ENCODE results near the gene LY6G6C.
A peak's percentile ranks its signal among the peaks of the same experiment; 100 is the strongest.

The LY6G6C gene
- total RNA-seq: 0 to 0.27 (median 0) reads per million in 4 donors

- no peak for DNase-seq
These were observed at the start of gene LY6G6C for GRCh38 chr6:31721351-31722020. Gene LY6G6C, minus strand, starts transcription at chr6:31721746. Its CDS starts 67 bp downstream, at chr6:31721679.

DNA sequence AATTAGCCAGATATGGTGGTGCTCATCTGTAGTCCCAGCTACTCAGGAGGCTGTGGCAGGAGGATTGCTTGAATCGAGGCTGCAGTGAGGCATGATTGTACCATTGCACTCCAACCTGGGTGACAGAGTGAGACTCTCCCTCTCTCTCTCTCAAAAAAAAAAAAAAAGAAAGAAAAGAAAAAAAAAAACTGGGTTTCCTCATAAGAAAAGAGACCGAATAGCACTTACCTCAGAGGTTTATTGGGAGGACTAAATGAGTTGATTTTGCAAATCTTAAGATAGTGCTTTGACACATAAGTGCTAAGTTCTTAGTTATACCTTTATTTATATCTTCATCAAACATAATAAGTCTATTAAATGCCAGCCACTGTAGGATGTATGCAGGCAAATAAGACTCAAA lies 49.3 kb upstream of the LY6G6C start:
- no peak for DNase-seq

- DNase-seq: peak; percentile 58 to 85 (median 71)
These were observed 48.3 kb upstream of the LY6G6C start for GRCh38 chr6:31769684-31770371.

- DNase-seq: no peak
These were observed 47.1 kb upstream of the LY6G6C start for GRCh38 chr6:31768363-31769257.

- DNase-seq: no peak
These were observed 45.6 kb upstream of the LY6G6C start for GRCh38 chr6:31767096-31767645.

DNA sequence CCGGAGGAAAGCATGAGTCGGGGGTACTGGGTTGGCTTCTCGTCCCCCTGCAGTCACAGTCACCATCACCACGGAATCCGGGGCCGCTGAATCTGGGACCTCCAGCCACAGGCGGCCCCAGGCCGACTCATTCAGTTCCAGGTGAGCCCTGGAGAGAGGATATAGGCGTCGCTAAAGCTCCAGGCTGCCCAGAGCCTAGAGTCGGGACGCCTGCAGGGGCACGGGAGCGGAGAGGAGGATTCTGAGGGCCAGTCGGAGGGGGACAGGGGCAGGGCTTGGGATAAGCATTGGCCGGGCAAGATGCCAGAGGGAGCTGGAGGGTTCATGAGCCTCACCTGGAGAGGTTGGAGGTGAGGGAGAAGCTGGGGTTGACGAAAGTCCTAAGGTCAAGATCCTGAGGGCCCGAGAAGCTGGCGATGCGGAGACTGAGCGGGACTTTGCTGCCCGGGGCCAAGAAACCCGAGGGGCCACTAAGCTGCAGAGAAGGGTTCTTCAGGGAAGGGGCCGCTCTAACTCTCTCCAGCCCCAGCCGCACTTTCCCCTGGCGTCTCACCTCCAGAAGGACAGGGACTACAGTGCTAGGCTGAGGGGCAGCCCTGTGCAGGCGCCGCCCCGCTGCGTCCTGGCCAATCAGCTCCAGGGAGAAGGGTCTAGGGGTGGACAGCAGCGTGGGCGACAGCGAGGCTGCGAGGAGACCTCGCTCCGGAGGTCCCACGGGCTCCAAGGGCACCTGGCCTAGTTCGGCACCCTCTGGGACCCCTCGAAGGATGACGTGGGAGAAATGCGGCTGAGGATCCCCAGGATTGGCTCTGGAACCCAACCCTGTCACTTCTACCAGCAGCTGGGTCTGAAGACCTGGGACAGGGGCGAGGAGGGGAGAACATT lies 44.6 kb upstream of the LY6G6C start:
- DNase-seq: no peak

GRCh38 chr6:31765559-31765909 lies 44.0 kb upstream of the LY6G6C start:
- no peak for DNase-seq

DNA sequence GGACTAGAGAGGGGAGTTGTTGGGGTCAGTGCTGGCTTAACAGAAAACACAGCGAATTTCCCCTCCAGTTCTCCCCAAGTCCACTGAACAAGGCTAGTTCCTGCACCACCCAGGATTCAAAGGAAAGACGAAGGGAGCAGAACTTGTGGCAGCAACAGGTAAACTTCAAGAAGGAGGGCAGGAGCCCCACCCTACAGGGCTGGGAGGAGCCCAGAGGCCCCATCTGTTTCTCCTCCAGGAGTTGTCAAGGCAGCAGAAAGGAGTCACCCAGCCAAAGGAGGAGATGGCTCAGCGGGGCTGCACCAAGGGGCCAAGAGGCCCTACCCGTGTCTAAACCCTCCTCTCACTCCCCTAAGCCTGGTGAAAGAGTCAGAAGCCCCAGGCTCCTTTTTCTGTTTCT lies 42.7 kb upstream of the LY6G6C start:
- no peak for DNase-seq

GRCh38 chr6:31763619-31763940 lies 42.0 kb upstream of the LY6G6C start:
- DNase-seq: no peak

GRCh38 chr6:31762878-31763618 lies 41.5 kb upstream of the LY6G6C start:
- no peak for DNase-seq

DNA sequence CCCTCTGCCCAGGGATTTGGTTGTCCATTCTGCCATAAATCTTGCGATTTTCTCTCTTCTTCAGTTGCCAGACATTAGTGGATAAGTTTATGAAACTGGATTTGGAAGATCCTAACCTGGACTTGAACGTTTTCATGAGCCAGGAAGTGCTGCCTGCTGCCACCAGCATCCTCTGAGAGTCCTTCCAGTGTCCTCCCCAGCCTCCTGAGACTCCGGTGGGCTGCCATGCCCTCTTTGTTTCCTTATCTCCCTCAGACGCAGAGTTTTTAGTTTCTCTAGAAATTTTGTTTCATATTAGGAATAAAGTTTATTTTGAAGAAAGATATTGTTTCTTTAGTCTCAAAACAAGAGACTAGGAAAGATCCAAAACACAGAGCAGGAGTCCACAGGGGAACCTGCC lies 40.8 kb upstream of the LY6G6C start, which contains the start of gene SAPCD1:
TSS of gene SAPCD1 (plus strand) at position 301 of the 400 bp plus-strand sequence. CDS start 399 bp downstream, outside the sequence.
- DNase-seq: no peak

GRCh38 chr6:31761343-31761742 lies 39.8 kb upstream of the LY6G6C start:
- no peak for DNase-seq

DNA sequence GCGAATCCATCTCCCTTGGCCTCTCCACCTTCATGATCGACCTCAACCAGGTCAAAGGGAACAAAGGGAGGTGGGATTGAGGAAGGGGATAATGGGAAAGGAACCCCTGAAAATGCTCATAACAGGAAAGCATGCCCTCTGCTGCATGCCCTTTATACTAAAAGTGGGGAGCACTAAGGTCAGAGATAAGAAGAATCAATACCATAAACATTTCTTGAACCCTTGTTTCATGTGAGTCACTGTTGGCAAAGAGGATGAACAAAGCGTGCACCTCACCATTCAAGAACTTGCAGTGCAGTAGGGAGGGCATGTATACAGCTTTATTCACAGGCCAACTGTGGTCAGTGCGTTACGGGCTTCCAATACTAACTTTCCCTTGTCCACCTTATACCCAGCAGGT lies 39.2 kb upstream of the LY6G6C start:
- no peak for DNase-seq

- DNase-seq: no peak
These were observed 36.7 kb upstream of the LY6G6C start for GRCh38 chr6:31758281-31758680.

DNA sequence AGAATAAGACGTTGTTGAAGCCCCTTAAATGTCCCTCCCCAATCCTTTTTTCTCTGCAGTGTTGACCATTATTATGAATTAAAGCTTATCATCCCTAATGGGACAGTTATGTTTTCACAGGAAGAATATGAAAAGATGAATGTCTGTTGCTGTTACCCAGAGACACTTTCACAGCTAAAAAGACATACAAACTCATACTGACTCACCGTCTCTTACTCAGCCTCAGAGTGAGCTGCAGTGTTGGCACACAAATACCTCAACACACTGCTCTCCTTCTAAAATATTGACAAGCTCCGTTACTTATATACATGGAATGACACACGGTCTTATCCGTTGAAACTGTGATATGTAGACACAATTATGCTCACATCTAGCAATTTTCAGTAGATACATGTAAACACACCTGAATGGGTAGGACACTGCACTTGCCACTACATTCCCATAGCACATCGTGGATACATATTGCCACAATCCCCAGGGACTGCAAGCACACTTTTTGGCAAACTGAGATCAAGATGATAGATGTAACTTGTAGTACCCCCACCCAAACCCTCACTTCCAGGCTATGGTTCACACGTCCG lies 31.3 kb upstream of the LY6G6C start:
- no peak for DNase-seq

DNA sequence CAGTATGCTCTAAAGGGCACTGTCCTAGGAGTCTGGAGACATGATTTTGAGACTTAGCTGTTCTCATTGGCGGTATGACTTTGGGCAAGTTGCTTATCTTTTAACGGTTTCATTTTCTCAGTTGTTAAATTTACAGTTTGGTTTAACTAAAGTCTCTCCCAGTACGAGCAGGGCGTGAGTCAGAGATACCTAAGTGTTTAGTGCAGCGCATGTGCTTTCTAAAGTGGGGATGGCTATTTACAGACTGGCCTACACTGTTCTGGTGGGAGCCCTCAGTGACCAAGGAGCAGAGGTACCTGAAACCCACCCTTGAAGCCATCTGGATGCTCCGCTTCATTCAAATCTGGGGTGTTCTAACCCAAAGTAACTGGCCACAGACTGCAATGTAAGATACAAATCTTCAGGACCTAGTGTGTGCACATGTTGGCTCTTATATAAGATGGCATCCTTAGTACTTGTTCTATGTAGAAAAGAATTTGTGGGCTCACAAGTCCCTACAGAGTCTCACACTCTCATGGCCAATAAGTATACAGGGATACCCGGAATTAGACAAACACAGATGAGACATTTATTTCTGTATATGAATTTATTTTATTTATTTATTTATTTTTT lies 29.0 kb upstream of the LY6G6C start:
- no peak for DNase-seq

DNA sequence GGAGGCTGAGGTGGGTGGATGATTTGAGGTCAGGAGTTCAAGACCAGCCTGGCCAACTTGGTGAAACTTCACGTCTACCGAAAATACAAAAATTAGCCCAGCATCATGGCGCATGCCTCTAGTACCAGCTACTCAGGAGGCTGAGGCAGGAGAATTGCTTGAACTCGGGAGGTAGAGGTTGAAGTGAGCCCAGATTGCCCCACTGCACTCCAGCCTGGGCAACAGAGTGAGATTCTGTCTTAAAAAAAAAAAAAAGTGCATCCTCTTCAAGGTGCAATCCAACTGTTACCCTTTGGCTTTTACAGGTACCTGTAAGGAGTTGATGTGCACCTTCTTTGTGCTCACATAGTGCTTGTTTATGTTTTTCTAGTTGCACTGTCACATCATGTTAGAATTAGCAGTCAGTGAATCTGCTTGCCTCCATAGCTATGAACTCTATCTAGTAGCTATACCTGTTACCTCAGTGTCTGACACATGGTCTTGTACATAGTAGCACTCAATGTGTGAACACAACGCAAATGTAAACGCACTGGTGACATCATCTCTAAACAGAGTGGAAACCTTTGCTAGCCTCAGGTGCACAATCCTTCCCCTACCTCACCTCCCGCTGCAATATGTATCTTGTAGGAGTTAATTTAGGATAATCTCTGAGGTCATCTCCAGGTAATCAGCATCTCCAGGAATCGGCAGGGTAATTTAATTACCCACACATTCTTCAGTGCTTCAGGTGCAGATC lies 27.9 kb upstream of the LY6G6C start:
- DNase-seq: no peak

GRCh38 chr6:31744422-31744821 lies 22.9 kb upstream of the LY6G6C start:
- DNase-seq: no peak

GRCh38 chr6:31742894-31743293 lies 21.3 kb upstream of the LY6G6C start:
- DNase-seq: no peak

DNA sequence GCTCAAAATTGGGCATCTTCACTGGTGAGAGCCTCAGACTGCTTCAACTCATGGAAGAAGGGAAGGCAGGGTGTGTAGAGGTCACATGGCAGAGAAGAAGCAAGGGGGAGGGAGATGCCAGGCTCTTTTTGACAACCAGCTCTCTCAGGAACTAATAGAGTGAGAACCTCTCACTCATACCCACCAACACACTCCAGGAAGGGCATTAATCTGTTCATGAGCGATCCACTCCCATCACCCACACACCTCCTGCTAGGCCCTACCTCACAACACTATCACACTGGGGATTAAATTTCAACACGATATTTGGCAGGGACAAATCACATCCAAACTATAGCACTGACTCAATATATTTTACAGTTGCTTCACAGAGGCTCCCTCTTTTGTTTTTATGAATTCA lies 20.3 kb upstream of the LY6G6C start:
- DNase-seq: no peak

All from T-helper 1 cell (primary cell).